HG02642 (cell line): ENCODE measurements around the gene CD37.
"Not testable (repeated sequence)": the region's sequence is repeated elsewhere in the genome, so short reads cannot be mapped to it uniquely, and the experiment has no call there.

Experiments used
- ATAC-seq: cut with Tn5 transposase; IDR thresholded peaks from one replicate; pipeline ENCODE4 v1.9.1; 2021; ENCODE audit warnings: mild to moderate bottlenecking; ENCODE audit not compliant: unreplicated experiment, poor library complexity

The CD37 gene

GRCh38 chr19:49335071-49335783, at the start of gene CD37:
Gene CD37, plus strand, starts transcription at chr19:49335406. Its CDS starts 135 bp downstream, at chr19:49335541.
- ATAC-seq: peak; percentile 31

- ATAC-seq: no peak
These were observed 48.0 kb upstream of the CD37 start for GRCh38 chr19:49287141-49287770.

- not testable (repeated sequence) for ATAC-seq
These were observed 47.0 kb upstream of the CD37 start for GRCh38 chr19:49288205-49288604.

GRCh38 chr19:49289286-49289685, 45.9 kb upstream of the CD37 start:
- not testable (repeated sequence) for ATAC-seq

GRCh38 chr19:49290517-49290916, 44.7 kb upstream of the CD37 start:
- ATAC-seq: no peak

GRCh38 chr19:49294401-49294800, 40.8 kb upstream of the CD37 start:
- ATAC-seq: no peak

- no peak for ATAC-seq
These were observed 39.9 kb upstream of the CD37 start for GRCh38 chr19:49295208-49295880.

GRCh38 chr19:49297403-49297802, 37.8 kb upstream of the CD37 start:
- no peak for ATAC-seq

GRCh38 chr19:49298653-49299052, 36.6 kb upstream of the CD37 start:
- ATAC-seq: not testable (repeated sequence)

GRCh38 chr19:49301165-49301865, 33.9 kb upstream of the CD37 start:
- peak; percentile 77 for ATAC-seq

GRCh38 chr19:49301866-49302252, 33.3 kb upstream of the CD37 start:
- ATAC-seq: no peak

- not testable (repeated sequence) for ATAC-seq
These were observed 28.5 kb upstream of the CD37 start for GRCh38 chr19:49306734-49307133.

GRCh38 chr19:49309087-49309486, 26.1 kb upstream of the CD37 start:
- ATAC-seq: no peak

- no peak for ATAC-seq
These were observed 20.1 kb upstream of the CD37 start for GRCh38 chr19:49315111-49315510.

- no peak for ATAC-seq
These were observed 18.9 kb upstream of the CD37 start for GRCh38 chr19:49316284-49316683.

GRCh38 chr19:49318296-49318695, 16.9 kb upstream of the CD37 start:
- no peak for ATAC-seq

GRCh38 chr19:49324801-49325576, 10.2 kb upstream of the CD37 start, which contains the start of gene SLC6A16:
Gene SLC6A16, minus strand, starts transcription at chr19:49325191. Its CDS starts 13,844 bp downstream, at chr19:49311347.
- no peak for ATAC-seq

- ATAC-seq: not testable (repeated sequence)
These were observed 9.4 kb upstream of the CD37 start for GRCh38 chr19:49325756-49326155.

GRCh38 chr19:49326165-49326704, 9.0 kb upstream of the CD37 start:
- ATAC-seq: no peak
